Neural progenitor cell (in vitro differentiated cells): ENCODE measurements around the gene TANC1. TPM values are rescaled to one million over a fixed set of nuclear protein-coding genes. Genes with fewer than 3 reads are reported as not detected.

Experiments
- DNase-seq: peaks from one replicate; pipeline ENCODE4 v3.0.0-alpha.2; 2016; ENCODE audit warnings: low spot score
- H2AFZ ChIP-seq: fragments of 200-600 bp; sonication (generic); replicated peaks from 2 replicates; pipeline ENCODE4 v1.6.1; 2016; ENCODE audit warnings: antibody characterized with exemption
- H3F3A ChIP-seq: fragments of 200-600 bp; sonication (generic); 2 replicates; pipeline ENCODE4 v1.6.1; 2016; ENCODE audit warnings: antibody characterized with exemption, low read depth
- H3K27ac ChIP-seq: fragments of 200-600 bp; sonication (generic); 2 replicates; pipeline ENCODE4 v1.5.1; 2016; ENCODE audit warnings: mild to moderate bottlenecking
- H3K27me3 ChIP-seq: fragments of 200-600 bp; sonication (generic); 2 replicates; pipeline ENCODE4 v1.6.1; 2016; ENCODE audit warnings: mild to moderate bottlenecking, moderate library complexity
- H3K36me3 ChIP-seq: fragments of 200-600 bp; sonication (generic); 2 replicates; pipeline ENCODE4 v1.5.1; 2016
- H3K4me1 ChIP-seq: fragments of 200-600 bp; sonication (generic); 2 replicates; pipeline ENCODE4 v1.6.1; 2016; ENCODE audit warnings: mixed run types
- H3K4me2 ChIP-seq: fragments of 200-600 bp; sonication (generic); 2 replicates; pipeline ENCODE4 v1.6.1; 2016
- H3K4me3 ChIP-seq: fragments of 200-600 bp; sonication (generic); 2 replicates; pipeline ENCODE4 v1.5.1; 2016
- H3K79me2 ChIP-seq: fragments of 200-600 bp; sonication (generic); 2 replicates; pipeline ENCODE4 v1.6.1; 2016; ENCODE audit warnings: low read depth
- H3K9ac ChIP-seq: fragments of 200-600 bp; sonication (generic); 2 replicates; pipeline ENCODE4 v1.6.1; 2016
- H3K9me3 ChIP-seq: fragments of 200-600 bp; sonication (generic); 2 replicates; pipeline ENCODE4 v1.5.1; 2016; ENCODE audit warnings: low read depth
- H4K20me1 ChIP-seq: fragments of 200-600 bp; sonication (generic); 2 replicates; pipeline ENCODE4 v1.6.1; 2016; ENCODE audit warnings: low read depth
- H3K27ac Mint-ChIP-seq: 3 replicates; pipeline ENCODE4 v1.8.0; 2021; ENCODE audit warnings: mixed read lengths
- H3K27me3 Mint-ChIP-seq: 2 replicates; pipeline ENCODE4 v1.8.0; 2022; ENCODE audit warnings: low read depth, mild to moderate bottlenecking, inconsistent platforms, moderate library complexity, mixed read lengths; ENCODE audit not compliant: insufficient read depth
- H3K36me3 Mint-ChIP-seq: 3 replicates; pipeline ENCODE4 v1.8.0; 2021; ENCODE audit warnings: mixed read lengths
- H3K4me1 Mint-ChIP-seq: 3 replicates; pipeline ENCODE4 v1.8.0; 2021; ENCODE audit warnings: mixed read lengths
- H3K4me3 Mint-ChIP-seq: 3 replicates; pipeline ENCODE4 v1.8.0; 2021; ENCODE audit warnings: mild to moderate bottlenecking, moderate library complexity, mixed read lengths
- H3K9me3 Mint-ChIP-seq: 3 replicates; pipeline ENCODE4 v1.8.0; 2020; ENCODE audit warnings: mixed read lengths
- EZH2 ChIP-seq: fragments of 200-600 bp; sonication (generic); IDR thresholded peaks from 2 replicates; pipeline ENCODE4 v1.6.1; 2017; ENCODE audit warnings: antibody characterized with exemption, mild to moderate bottlenecking, moderate library complexity
- EZH2phosphoT487 ChIP-seq: fragments of 200-600 bp; sonication (generic); IDR thresholded peaks from 2 replicates; pipeline ENCODE4 v1.6.1; 2017; ENCODE audit warnings: antibody characterized with exemption
- total RNA-seq: library from RNA; depleted of rRNA; stranded (reverse); fragments of >200 nt; gene quantifications from 2 replicates; pipeline ENCODE4 v1.2.3, GENCODE V29; 2015; ENCODE audit warnings: low replicate concordance
- TF ChIP-seq, protein P1 (sequence below): fragments of 200-600 bp; sonication (generic); IDR thresholded peaks from 2 replicates; pipeline ENCODE4 v1.5.1; 2017; ENCODE audit warnings: antibody characterized with exemption, mild to moderate bottlenecking

Gene TANC1
- total RNA-seq, 1 donor from 2014 or later = 11.9 TPM

- Mint-ChIP-seq H3K27me3 (peaks cover 2% of the 10 kb centered on the region), H3K9me3 (no peaks in the 10 kb centered on the region), H3K4me3 (no peak overlapping the region), H3K36me3 (peaks cover 24% of the 10 kb centered on the region), H3K4me1 (peaks cover 32% of the 10 kb centered on the region), H3K27ac (no peak overlapping the region)
- H2AFZ ChIP-seq = no peak overlapping the region
- peaks cover 16% of the 10 kb centered on the region for H3K4me1 ChIP-seq
- TF ChIP-seq, protein P1, sequence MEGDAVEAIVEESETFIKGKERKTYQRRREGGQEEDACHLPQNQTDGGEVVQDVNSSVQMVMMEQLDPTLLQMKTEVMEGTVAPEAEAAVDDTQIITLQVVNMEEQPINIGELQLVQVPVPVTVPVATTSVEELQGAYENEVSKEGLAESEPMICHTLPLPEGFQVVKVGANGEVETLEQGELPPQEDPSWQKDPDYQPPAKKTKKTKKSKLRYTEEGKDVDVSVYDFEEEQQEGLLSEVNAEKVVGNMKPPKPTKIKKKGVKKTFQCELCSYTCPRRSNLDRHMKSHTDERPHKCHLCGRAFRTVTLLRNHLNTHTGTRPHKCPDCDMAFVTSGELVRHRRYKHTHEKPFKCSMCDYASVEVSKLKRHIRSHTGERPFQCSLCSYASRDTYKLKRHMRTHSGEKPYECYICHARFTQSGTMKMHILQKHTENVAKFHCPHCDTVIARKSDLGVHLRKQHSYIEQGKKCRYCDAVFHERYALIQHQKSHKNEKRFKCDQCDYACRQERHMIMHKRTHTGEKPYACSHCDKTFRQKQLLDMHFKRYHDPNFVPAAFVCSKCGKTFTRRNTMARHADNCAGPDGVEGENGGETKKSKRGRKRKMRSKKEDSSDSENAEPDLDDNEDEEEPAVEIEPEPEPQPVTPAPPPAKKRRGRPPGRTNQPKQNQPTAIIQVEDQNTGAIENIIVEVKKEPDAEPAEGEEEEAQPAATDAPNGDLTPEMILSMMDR = no peak
- TF ChIP-seq EZH2 (no peak), EZH2phosphoT487 (no peak)
- H4K20me1 ChIP-seq = no peaks in the 10 kb centered on the region
- no peak overlapping the region for H3K9ac ChIP-seq
- peaks cover 6% of the 10 kb centered on the region for H3F3A ChIP-seq
- H3K4me3 ChIP-seq = no peak overlapping the region
- H3K36me3 ChIP-seq = no peaks in the 10 kb centered on the region
- H3K79me2 ChIP-seq = no peaks in the 10 kb centered on the region
- no peaks in the 10 kb centered on the region for H3K9me3 ChIP-seq
- DNase-seq = no peak
- H3K27me3 ChIP-seq = no peaks in the 10 kb centered on the region
- no peak overlapping the region for H3K27ac ChIP-seq
- H3K4me2 ChIP-seq = no peak overlapping the region
These were observed 230.8 kb downstream of the TANC1 start for GRCh38 chr2:159199236-159199635.

DNA sequence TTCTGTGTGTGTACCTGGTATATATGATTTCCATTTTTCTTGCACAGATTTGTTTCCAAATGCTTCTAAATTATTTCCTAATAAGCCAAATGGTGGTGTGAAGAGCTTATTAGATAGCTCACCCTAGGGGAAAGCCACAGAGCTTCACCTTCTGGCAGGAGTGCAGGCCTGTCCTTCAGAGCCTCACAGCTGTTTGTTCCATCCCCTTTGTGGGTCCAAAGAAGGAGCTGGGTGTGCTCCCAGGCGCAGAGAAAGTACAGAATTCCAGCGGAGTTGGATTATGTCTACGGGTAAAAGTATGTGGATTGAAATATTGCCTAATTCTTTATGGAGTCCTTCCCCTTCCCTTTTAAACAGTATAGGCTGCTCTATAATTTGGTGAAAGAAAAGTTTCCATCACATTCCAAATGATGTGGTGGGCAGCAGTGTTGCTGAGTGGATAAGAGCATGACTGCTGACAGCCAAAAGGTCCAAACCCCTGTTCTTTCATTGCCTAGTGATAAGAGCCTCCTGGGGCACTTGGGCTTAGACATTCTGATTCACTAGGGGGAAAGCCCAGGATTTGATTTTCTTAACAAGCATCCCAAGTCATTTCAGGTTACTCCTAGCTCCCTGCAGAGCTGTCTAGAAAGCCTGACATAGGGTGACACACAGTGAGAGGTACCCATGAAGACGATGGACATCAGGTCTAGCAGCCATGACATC, 231.5 kb downstream of the TANC1 start:
- Histone ChIP-seq H3K27ac (no peak overlapping the region), H3K79me2 (no peaks in the 10 kb centered on the region), H3K36me3 (no peaks in the 10 kb centered on the region), H4K20me1 (no peaks in the 10 kb centered on the region), H3K27me3 (no peaks in the 10 kb centered on the region), H3F3A (peaks cover 6% of the 10 kb centered on the region), H3K9ac (no peak overlapping the region), H3K4me2 (peak overlapping the region; percentile 8), H3K9me3 (no peaks in the 10 kb centered on the region), H3K4me1 (peaks cover 23% of the 10 kb centered on the region), H2AFZ (no peak overlapping the region), H3K4me3 (no peak overlapping the region)
- DNase-seq = no peak
- Mint-ChIP-seq H3K27ac (no peak overlapping the region), H3K36me3 (peaks cover 20% of the 10 kb centered on the region), H3K27me3 (peaks cover 2% of the 10 kb centered on the region), H3K4me1 (peaks cover 36% of the 10 kb centered on the region), H3K9me3 (no peaks in the 10 kb centered on the region), H3K4me3 (no peak overlapping the region)
- TF ChIP-seq EZH2phosphoT487 = no peak
- TF ChIP-seq, protein P1 = no peak
- TF ChIP-seq EZH2 = no peak

- H3K9me3 ChIP-seq = no peaks in the 10 kb centered on the region
- H3K4me3 ChIP-seq = no peak overlapping the region
- H3K27ac ChIP-seq = no peak overlapping the region
- no peak for TF ChIP-seq EZH2phosphoT487
- TF ChIP-seq, protein P1 = no peak
- no peak for TF ChIP-seq EZH2
- H3K4me1 Mint-ChIP-seq = peaks cover 38% of the 10 kb centered on the region
- no peak overlapping the region for H3K9ac ChIP-seq
- DNase-seq = no peak
- no peak overlapping the region for H3K27ac Mint-ChIP-seq
- no peaks in the 10 kb centered on the region for H4K20me1 ChIP-seq
- peaks cover 26% of the 10 kb centered on the region for H3K4me1 ChIP-seq
- H3K4me2 ChIP-seq = no peak overlapping the region
- H3K9me3 Mint-ChIP-seq = no peaks in the 10 kb centered on the region
- H3K27me3 Mint-ChIP-seq = peaks cover 2% of the 10 kb centered on the region
- H3K79me2 ChIP-seq = no peaks in the 10 kb centered on the region
- H2AFZ ChIP-seq = no peak overlapping the region
- H3K36me3 ChIP-seq = no peaks in the 10 kb centered on the region
- peaks cover 6% of the 10 kb centered on the region for H3F3A ChIP-seq
- peaks cover 22% of the 10 kb centered on the region for H3K36me3 Mint-ChIP-seq
- H3K27me3 ChIP-seq = no peaks in the 10 kb centered on the region
- no peak overlapping the region for H3K4me3 Mint-ChIP-seq
These were observed 232.1 kb downstream of the TANC1 start for GRCh38 chr2:159200498-159200897.
